Measurements from ENCODE around the gene GGACT. TPM values are rescaled to one million over a fixed set of nuclear protein-coding genes. Genes with fewer than 3 reads are reported as not detected.

The GGACT gene
- total RNA-seq, 1 donor from 2014 or later, result 4.7 TPM

DNA sequence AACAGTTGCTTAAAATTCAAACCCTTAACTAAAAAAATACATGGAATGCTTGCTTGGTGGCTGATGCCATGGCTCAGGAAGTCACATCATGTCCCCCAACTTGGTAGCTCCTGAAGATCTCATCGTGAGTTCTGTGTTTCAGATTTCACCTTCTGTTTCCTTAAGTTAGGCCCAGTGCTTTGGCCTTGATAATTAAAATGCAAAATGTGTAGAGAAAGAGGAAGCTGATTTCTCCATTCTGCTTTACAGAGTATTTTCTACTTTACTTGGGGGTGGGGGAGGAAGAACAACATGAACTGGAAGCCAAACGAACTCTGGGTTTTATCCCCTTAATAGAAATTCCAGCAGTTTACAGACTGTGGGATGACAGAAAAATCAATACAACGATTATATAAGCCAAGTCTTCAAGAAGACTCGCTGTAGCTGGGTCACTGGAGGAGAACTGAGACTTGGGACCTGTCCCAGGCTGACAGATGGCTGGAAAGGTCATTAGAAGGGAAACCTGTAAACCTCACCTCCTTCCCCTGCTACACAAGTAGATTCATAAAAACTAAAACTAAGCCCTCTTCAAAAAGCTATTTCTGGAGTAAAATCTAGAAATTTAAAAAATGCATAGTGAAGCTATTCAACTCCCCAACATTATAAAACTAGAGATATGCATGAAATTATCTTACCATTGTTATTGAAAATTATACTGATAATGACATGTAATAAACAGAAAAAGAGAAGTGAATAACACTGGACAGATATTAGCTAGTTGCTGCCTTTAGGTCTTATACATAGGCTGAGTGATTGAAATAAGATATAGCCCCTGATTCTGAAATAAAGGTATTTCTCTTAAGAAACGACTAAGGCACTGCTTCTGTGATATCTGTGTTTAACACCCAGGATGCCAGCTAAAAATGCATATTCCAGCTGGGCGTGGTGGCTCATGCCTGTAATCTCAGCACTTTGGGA is 22.1 kb upstream of the GGACT start:
- Histone ChIP-seq H3K27me3 (no peaks in the 10 kb centered on the region), H3K4me3 (no peak overlapping the region), H3K4me1 (no peaks in the 10 kb centered on the region), H3K9me3 (no peaks in the 10 kb centered on the region), H3K27ac (no peak overlapping the region), H3K36me3 (peaks cover 0 to 7% of the 10 kb centered on the region in 2 donors)
- intact Hi-C loops (cut with DNase I), result no loop called here
- no peak for TF ChIP-seq POLR2A (IDR thresholded peaks at IDR 0.05)
- no peak for TF ChIP-seq POLR2AphosphoS5 (IDR thresholded peaks at IDR 0.05; ENCODE audit: insufficient read depth in 1 of 2, low read depth in 1 of 2)
- TF ChIP-seq, protein P1, sequence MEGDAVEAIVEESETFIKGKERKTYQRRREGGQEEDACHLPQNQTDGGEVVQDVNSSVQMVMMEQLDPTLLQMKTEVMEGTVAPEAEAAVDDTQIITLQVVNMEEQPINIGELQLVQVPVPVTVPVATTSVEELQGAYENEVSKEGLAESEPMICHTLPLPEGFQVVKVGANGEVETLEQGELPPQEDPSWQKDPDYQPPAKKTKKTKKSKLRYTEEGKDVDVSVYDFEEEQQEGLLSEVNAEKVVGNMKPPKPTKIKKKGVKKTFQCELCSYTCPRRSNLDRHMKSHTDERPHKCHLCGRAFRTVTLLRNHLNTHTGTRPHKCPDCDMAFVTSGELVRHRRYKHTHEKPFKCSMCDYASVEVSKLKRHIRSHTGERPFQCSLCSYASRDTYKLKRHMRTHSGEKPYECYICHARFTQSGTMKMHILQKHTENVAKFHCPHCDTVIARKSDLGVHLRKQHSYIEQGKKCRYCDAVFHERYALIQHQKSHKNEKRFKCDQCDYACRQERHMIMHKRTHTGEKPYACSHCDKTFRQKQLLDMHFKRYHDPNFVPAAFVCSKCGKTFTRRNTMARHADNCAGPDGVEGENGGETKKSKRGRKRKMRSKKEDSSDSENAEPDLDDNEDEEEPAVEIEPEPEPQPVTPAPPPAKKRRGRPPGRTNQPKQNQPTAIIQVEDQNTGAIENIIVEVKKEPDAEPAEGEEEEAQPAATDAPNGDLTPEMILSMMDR (IDR thresholded peaks at IDR 0.05), result no peak
- no peak for DNase-seq (ENCODE audit: extremely low spot score in 2 of 2)

DNA sequence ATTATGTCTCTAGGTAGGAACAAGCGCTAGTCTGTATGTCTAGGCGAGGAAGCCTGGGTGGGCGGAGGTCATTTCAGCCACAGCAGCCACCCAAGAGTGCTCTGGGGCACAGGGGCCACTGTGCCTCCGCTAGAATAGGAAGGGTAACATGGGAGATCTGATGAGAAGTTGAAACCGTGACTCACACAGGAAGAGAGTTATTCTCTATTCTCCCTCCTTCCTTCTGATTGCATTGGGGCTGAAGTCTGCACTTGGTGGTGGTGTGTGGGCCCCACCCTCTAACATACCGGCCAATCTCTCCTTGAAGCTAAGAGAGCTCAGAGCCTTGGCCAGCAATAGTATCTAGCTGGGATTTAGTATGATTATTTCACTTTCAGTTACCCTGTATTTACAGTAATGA is 20.3 kb upstream of the GGACT start:
- no peak overlapping the region for H3K27ac ChIP-seq
- peaks cover 0 to 7% of the 10 kb centered on the region in 2 donors for H3K36me3 ChIP-seq
- no peak overlapping the region for H3K4me3 ChIP-seq
- intact Hi-C loops (cut with DNase I), result no loop called here
- H3K9me3 ChIP-seq, result no peaks in the 10 kb centered on the region
- no peaks in the 10 kb centered on the region for H3K4me1 ChIP-seq
- H3K27me3 ChIP-seq, result no peaks in the 10 kb centered on the region
- no peak for DNase-seq (ENCODE audit: extremely low spot score in 2 of 2)
- TF ChIP-seq POLR2A (IDR thresholded peaks at IDR 0.05), result no peak
- TF ChIP-seq, protein P1 (IDR thresholded peaks at IDR 0.05), result no peak
- TF ChIP-seq POLR2AphosphoS5 (IDR thresholded peaks at IDR 0.05; ENCODE audit: insufficient read depth in 1 of 2, low read depth in 1 of 2), result no peak

DNA sequence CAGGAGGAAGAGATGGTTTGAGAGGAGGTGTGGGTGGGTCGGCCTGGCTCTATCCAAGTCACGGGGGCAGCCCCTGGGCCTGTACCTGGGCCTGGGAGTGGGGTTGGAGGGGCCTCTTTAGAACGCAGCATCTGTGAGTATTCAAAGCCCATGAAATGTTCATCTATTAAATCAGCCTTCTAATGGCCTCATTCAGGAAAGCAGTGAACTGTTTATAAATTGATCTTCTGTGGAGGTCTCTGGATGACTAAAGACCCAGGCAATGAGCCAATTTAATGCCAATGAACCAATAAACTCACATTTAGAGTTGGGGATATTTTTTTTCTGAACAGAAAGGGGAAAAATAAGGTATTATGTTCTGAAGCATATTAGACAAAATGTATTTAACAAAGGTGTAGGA is 19.9 kb upstream of the GGACT start:
- H3K4me3 ChIP-seq, result no peak overlapping the region
- H3K36me3 ChIP-seq, result peaks cover 0 to 7% of the 10 kb centered on the region in 2 donors
- DNase-seq (ENCODE audit: extremely low spot score in 2 of 2), result no peak
- intact Hi-C loops (cut with DNase I), result no loop called here
- no peaks in the 10 kb centered on the region for H3K4me1 ChIP-seq
- no peaks in the 10 kb centered on the region for H3K9me3 ChIP-seq
- no peaks in the 10 kb centered on the region for H3K27me3 ChIP-seq
- no peak overlapping the region for H3K27ac ChIP-seq
- TF ChIP-seq POLR2AphosphoS5 (IDR thresholded peaks at IDR 0.05; ENCODE audit: insufficient read depth in 1 of 2, low read depth in 1 of 2) (no peak), POLR2A (IDR thresholded peaks at IDR 0.05) (no peak)
- TF ChIP-seq, protein P1 (IDR thresholded peaks at IDR 0.05), result no peak

DNA sequence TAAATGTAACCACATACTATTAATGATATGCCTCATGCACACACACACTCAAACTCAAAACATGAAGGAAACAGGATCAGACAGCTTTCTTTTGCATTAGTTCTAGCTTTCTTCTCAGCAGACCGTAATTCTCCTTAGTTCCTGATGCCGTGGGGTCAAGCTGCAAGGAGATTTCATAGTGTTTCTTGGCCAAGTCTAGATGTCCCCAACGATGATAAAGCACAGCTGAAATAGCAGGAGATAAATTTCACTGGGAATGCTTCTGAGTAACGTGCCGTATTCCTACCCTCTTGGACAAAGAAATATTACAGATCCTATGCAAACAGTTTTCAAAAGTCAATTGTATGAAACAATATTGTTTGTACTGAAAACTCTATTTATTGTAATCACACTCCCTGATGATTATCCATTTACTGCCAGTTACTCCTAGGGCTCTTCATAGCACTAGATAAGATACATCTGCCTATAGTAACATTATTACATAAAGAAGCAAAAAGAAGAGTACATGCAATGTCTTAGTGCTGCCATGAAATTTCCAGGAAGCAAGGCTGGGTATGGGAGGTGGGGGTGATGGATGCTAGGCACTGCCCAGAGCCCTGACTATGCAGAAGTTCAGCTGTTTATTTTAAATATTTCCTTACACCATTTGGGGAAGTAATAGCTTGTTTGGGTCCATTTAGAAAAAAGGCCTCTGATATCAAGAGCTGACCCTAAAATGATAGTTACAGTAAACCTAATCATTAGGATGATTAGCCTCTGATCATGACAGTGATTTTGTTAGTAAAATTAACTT is 16.5 kb upstream of the GGACT start:
- TF ChIP-seq, protein P1 (IDR thresholded peaks at IDR 0.05), result no peak
- TF ChIP-seq POLR2A (IDR thresholded peaks at IDR 0.05), result no peak
- no peak for TF ChIP-seq POLR2AphosphoS5 (IDR thresholded peaks at IDR 0.05; ENCODE audit: insufficient read depth in 1 of 2, low read depth in 1 of 2)
- H3K27ac ChIP-seq, result no peak overlapping the region
- intact Hi-C loops (cut with DNase I), result no loop called here
- H3K27me3 ChIP-seq, result no peaks in the 10 kb centered on the region
- DNase-seq (ENCODE audit: extremely low spot score in 2 of 2), result no peak
- peaks cover 5% of the 10 kb centered on the region for H3K4me1 ChIP-seq
- peaks cover 0 to 7% of the 10 kb centered on the region in 2 donors for H3K36me3 ChIP-seq
- no peak overlapping the region for H3K4me3 ChIP-seq
- no peaks in the 10 kb centered on the region for H3K9me3 ChIP-seq

All from vagina (tissue), 2 donors.